ENCODE results near the gene TECR. TPM values are rescaled to one million over a fixed set of nuclear protein-coding genes. Genes with fewer than 3 reads are reported as not detected.

The TECR gene
- total RNA-seq, 2 experiments from 2014 or later: 142 to 176 TPM

GRCh38 chr19:14553042-14553938 is 23.9 kb downstream of the TECR start:
- DNase-seq: no peak
- ATAC-seq: no peak
- Mint-ChIP-seq H3K36me3 (peaks cover 7% of the 10 kb centered on the region), H3K9me3 (ENCODE audit: low read depth) (no peaks in the 10 kb centered on the region), H3K4me1 (peaks cover 26% of the 10 kb centered on the region), H3K27ac (no peak overlapping the region), H3K4me3 (no peak overlapping the region), H3K27me3 (no peaks in the 10 kb centered on the region)
- CTCF ChIA-PET: interaction anchor here (1.0 to 5.1 kb wide), 2 partner anchors 18 to 46 kb away, joined by 3 to 49 read pairs; partner anchors contain the start of gene NDUFB7

DNA sequence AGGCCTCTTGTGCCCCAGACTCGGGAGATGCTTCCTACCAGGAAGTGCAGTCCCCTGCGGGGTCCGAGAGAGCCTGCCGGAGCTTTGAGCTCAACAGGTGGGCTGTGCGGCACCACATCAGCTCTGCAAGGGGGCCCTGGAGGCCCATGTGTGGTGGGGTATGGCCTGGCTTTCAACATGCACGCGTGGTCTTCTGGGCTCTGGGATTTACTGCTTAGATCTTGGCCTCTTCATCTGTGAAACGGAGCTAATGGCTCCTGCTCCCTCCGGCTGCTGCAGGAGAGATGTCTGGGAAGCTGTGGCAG is 24.5 kb downstream of the TECR start:
- H3K4me1 Mint-ChIP-seq: peaks cover 26% of the 10 kb centered on the region
- H3K4me3 Mint-ChIP-seq: no peak overlapping the region
- DNase-seq (no peak), ATAC-seq (no peak)
- H3K36me3 Mint-ChIP-seq: peaks cover 4% of the 10 kb centered on the region
- no peak overlapping the region for H3K27ac Mint-ChIP-seq
- no peaks in the 10 kb centered on the region for H3K27me3 Mint-ChIP-seq
- no peaks in the 10 kb centered on the region for H3K9me3 Mint-ChIP-seq (ENCODE audit: low read depth)
- CTCF ChIA-PET: interaction anchor here (1.0 to 5.1 kb wide), 3 partner anchors 18 to 47 kb away, joined by 3 to 49 read pairs (median 3); partner anchors contain the start of gene NDUFB7

DNA sequence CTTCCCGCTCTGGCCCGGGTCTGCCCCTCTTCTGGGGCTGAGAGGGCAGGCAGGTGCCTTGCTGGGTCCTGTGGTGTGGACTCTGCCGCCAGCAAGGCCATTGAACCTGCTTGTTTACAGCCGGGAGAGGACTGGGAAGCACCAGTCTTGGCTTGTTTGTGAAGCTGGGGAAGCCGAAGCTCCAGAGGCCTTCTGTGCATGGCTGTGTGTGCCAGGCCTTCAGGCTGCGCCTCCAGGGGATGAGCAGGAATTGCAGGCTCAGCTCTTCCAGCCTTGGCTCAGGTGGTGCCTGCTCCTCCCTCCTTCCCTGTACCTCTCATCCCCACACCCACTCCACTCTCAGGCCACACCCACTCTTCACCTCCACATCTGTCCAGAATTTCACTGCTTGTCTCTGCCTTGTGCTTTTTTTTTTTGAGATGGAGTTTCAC is 25.0 kb downstream of the TECR start:
- no peak overlapping the region for H3K27ac Mint-ChIP-seq
- ATAC-seq (no peak), DNase-seq (no peak)
- H3K4me3 Mint-ChIP-seq: no peak overlapping the region
- CTCF ChIA-PET: interaction anchor here (0.6 to 5.1 kb wide), 5 partner anchors 17 to 481 kb away, joined by 3 to 49 read pairs (median 3); partner anchors contain the start of gene NDUFB7
- no peaks in the 10 kb centered on the region for H3K9me3 Mint-ChIP-seq (ENCODE audit: low read depth)
- peaks cover 4% of the 10 kb centered on the region for H3K36me3 Mint-ChIP-seq
- H3K4me1 Mint-ChIP-seq: peaks cover 26% of the 10 kb centered on the region
- no peaks in the 10 kb centered on the region for H3K27me3 Mint-ChIP-seq

DNA sequence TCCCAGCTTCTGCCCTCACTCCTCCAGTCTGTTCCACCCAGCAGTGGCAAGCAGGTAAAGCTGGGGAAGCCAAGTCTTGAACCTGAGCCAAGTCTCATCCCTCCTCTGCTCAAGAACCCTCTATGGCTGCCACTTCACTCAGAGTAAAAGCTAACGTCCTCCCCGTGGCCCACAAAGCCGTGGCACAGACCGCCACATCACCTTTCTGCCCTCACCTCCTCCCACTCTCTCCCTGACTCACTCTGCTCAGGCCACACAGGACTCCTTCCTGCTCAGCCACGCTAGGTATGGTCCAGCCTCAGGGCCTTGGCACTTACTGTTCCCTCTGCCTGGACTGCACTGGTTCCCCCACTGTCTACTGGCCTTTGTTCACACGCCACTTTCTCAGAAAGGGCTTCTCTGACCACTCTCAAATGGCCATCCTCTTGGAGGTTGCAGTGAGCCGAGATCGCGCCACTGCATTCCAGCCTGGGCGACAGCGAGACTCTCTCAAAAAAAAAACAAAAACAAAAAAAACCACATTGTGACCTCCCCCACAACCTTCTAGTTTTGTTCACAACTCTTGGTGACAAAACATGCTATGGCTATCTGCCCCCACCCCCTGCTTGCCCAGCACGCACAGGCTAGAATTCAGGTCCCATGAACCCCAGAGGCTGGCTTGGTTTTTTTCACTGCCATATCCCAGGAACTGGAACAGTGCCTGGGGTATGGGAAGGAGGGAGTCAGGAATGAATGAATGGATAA is 26.7 kb downstream of the TECR start:
- DNase-seq: no peak
- H3K4me1 Mint-ChIP-seq: peaks cover 25% of the 10 kb centered on the region
- H3K36me3 Mint-ChIP-seq: no peaks in the 10 kb centered on the region
- no peaks in the 10 kb centered on the region for H3K9me3 Mint-ChIP-seq (ENCODE audit: low read depth)
- H3K27ac Mint-ChIP-seq: peak overlapping the region; percentile 62
- peak; percentile 18 for ATAC-seq
- H3K27me3 Mint-ChIP-seq: no peaks in the 10 kb centered on the region
- no peak overlapping the region for H3K4me3 Mint-ChIP-seq
- CTCF ChIA-PET: interaction anchor here (0.7 to 5.1 kb wide), 16 partner anchors 8 to 129 kb away, joined by 3 to 49 read pairs (median 6); partner anchors contain the start of gene NDUFB7

DNA sequence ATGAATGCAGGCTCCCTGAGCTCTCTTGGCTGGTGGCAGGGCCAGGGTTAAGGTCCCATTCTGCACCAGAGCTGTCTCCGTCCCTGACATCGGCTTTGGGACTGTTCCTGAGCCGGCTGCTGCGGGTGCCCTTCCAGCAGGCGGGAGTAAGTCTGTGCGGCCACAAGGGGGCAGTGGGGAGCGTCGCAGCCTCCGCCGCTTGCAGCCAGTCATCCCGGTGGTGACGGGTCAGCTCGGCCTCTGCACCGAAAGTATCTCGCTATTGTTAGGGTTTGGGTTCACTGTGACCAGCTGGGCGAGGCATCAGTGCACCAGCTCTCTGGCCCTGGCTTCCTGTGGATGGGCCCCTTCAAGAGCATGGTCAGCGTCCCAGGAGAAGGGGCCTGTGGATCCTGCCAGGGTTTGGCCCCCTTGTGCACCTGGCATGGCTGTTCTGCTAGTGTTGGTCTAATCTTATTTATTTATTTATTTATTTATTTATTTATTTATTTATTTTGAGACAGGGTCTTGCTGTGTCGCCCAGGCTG is 27.3 kb downstream of the TECR start:
- H3K9me3 Mint-ChIP-seq (ENCODE audit: low read depth): no peaks in the 10 kb centered on the region
- peaks cover 21% of the 10 kb centered on the region for H3K4me1 Mint-ChIP-seq
- DNase-seq: peak; percentile 82
- no peaks in the 10 kb centered on the region for H3K27me3 Mint-ChIP-seq
- no peaks in the 10 kb centered on the region for H3K36me3 Mint-ChIP-seq
- H3K4me3 Mint-ChIP-seq: peak overlapping the region; percentile 9
- peak; percentile 87 for ATAC-seq
- CTCF ChIA-PET: interaction anchor here (0.9 to 5.1 kb wide), 17 partner anchors 9 to 134 kb away, joined by 3 to 49 read pairs (median 6); partner anchors contain the start of genes NDUFB7 and ZNF333
- H3K27ac Mint-ChIP-seq: peak overlapping the region; percentile 50

DNA sequence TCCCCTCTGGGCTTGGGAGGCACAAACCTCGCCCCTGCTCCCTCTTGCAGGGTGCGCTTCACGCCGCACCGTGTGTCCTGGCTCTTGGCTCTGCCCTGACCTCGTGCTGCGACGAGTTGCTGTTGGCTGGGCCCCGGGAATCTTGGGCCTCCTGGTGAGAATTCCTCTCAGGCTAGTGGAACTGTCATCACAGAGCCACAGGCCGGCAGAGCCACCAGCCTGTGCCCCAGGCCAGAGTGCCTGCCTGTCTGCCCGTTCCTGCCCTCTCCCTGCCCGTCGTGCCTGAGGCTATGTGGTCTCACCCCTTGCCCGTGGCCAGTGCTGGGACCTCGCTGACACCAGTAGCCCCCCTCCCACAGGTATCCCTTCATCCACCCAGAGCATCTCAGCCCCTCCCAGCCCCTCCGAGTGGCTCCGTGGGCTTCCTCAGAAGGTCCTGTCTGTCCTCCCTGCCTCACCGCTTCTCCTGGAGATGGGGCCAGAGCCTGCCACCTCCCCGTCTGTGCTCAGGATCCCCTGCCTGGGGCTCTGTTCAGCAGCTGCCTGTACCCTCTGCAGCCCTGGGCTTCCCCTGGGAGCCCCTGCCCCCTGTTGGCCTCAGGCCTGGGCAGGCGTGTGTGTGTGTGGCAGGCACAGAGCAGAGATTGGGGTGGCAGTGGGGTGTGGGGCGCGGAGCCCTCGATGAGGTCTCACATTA is 29.1 kb downstream of the TECR start:
- DNase-seq (no peak), ATAC-seq (no peak)
- Mint-ChIP-seq H3K4me1 (peaks cover 18% of the 10 kb centered on the region), H3K9me3 (ENCODE audit: low read depth) (no peaks in the 10 kb centered on the region), H3K27me3 (no peaks in the 10 kb centered on the region), H3K4me3 (no peak overlapping the region), H3K36me3 (no peaks in the 10 kb centered on the region), H3K27ac (no peak overlapping the region)
- CTCF ChIA-PET: interaction anchor here (5.1 kb wide), 1 partner anchor 13 kb away, joined by 49 read pairs; the partner anchor contains the start of gene NDUFB7

DNA sequence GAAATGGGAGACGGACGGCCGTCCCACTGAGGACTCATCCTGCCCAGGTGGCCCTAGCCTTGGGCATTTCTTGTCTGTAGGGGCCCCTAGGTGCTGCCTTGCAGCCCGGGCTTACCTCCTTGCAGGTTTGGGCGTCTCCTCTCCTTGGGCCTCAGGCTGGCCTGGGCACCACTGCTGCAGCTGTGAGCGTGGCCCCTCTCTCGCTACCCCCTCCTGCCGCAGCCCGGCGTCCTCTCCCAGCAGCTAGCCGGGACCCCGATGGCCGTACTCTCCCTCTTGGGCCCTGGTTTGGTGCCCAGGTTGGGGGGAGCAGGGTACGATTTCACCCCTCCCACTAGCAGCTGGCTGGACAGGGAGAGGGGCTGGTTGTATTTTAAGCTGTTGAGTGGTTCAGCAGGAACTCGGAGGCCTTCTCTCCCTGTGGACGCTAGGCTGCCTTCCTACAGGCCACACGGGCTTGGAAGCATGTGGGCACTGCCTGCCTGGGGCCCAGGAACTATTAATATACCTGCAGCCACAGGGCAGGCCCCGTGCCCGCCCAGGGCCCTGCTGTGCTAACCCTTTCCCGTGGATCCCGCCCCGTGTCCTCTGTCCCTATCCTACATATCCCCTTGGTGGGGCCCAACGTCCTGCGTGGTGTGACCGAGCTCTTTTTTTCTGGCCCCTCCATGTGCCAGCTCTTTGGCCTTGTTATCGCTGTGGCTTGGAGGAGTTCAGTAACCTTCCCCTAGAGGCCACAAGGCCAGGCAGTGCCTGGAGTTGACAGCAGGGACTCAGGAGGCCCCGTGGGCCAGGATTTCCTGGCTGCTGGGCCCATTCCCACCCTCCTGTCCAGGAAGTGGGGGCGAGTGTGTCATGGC is 30.8 kb downstream of the TECR start:
- ATAC-seq: no peak
- H3K4me1 Mint-ChIP-seq: peaks cover 21% of the 10 kb centered on the region
- no peak overlapping the region for H3K27ac Mint-ChIP-seq
- H3K27me3 Mint-ChIP-seq: no peaks in the 10 kb centered on the region
- CTCF ChIA-PET: no interaction called here
- DNase-seq: no peak
- peaks cover 4% of the 10 kb centered on the region for H3K36me3 Mint-ChIP-seq
- no peaks in the 10 kb centered on the region for H3K9me3 Mint-ChIP-seq (ENCODE audit: low read depth)
- H3K4me3 Mint-ChIP-seq: no peak overlapping the region

GRCh38 chr19:14560776-14561108 is 31.3 kb downstream of the TECR start:
- Mint-ChIP-seq H3K36me3 (peaks cover 4% of the 10 kb centered on the region), H3K9me3 (ENCODE audit: low read depth) (no peaks in the 10 kb centered on the region), H3K4me1 (peaks cover 23% of the 10 kb centered on the region), H3K27ac (no peak overlapping the region), H3K4me3 (no peak overlapping the region), H3K27me3 (no peaks in the 10 kb centered on the region)
- ATAC-seq (no peak), DNase-seq (no peak)
- CTCF ChIA-PET: no interaction called here

DNA sequence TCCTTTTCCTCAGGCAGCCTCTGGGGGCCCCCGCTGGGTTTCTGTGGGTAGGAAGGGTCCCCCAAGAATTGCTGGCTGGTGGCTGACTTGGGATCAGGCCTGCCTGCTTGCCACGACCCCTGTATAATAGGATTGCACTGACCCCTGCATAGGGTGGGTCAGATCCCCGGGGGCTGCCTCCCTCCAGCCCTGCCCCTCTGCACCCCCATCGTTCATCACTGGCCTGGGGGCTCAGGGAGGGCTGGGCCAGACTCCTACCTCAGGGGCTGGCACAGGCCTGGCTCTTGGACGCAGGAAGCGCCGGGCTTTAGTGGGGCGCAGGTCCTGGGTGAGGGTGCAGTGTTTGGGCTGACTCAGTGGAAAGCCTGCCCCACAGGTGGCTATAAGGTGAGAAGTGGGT is 31.9 kb downstream of the TECR start:
- peaks cover 4% of the 10 kb centered on the region for H3K36me3 Mint-ChIP-seq
- H3K4me1 Mint-ChIP-seq: peaks cover 21% of the 10 kb centered on the region

DNA sequence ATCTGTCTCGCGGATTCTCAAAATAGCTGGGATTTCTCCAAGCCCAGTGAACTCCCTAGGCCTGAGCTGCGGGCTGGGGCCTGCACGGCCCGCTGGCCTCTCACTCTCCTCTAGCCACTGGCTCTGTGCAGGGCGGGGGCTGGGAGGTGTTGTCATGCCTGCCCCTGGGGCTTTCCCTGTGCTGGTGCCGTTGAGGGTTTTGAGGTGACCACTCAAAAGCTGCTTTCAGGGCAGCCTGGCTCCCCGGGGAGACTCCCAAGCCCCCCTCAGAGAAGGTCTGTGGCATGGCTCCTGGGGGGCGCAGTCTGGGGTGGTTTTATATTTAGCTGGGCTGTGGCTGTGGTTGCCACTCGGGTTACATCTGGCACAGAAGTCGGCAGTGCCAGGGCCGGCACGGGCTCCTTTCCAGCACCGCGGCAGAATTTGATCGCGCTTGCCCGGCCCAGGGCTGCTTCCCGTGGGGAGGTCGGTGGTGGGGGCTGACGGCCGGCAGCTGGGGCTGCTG is 32.5 kb downstream of the TECR start:
- ATAC-seq (no peak), DNase-seq (no peak)
- Mint-ChIP-seq H3K27me3 (no peaks in the 10 kb centered on the region), H3K4me1 (peaks cover 19% of the 10 kb centered on the region), H3K36me3 (peaks cover 4% of the 10 kb centered on the region), H3K4me3 (no peak overlapping the region), H3K9me3 (ENCODE audit: low read depth) (no peaks in the 10 kb centered on the region), H3K27ac (no peak overlapping the region)
- CTCF ChIA-PET: interaction anchor here (1.0 to 1.6 kb wide), 2 partner anchors 10 to 123 kb away, joined by 3 to 4 read pairs; partner anchors contain the start of gene NDUFB7

More for the DNA sequence above, 31.9 kb downstream of the TECR start:
- Mint-ChIP-seq H3K4me3 (no peak overlapping the region), H3K9me3 (ENCODE audit: low read depth) (no peaks in the 10 kb centered on the region), H3K27ac (no peak overlapping the region), H3K27me3 (no peaks in the 10 kb centered on the region)
- CTCF ChIA-PET: interaction anchor here (1.6 kb wide), 1 partner anchor 124 kb away, joined by 3 read pairs; no protein-coding TSS in a partner anchor
- ATAC-seq: no peak
- no peak for DNase-seq

DNA sequence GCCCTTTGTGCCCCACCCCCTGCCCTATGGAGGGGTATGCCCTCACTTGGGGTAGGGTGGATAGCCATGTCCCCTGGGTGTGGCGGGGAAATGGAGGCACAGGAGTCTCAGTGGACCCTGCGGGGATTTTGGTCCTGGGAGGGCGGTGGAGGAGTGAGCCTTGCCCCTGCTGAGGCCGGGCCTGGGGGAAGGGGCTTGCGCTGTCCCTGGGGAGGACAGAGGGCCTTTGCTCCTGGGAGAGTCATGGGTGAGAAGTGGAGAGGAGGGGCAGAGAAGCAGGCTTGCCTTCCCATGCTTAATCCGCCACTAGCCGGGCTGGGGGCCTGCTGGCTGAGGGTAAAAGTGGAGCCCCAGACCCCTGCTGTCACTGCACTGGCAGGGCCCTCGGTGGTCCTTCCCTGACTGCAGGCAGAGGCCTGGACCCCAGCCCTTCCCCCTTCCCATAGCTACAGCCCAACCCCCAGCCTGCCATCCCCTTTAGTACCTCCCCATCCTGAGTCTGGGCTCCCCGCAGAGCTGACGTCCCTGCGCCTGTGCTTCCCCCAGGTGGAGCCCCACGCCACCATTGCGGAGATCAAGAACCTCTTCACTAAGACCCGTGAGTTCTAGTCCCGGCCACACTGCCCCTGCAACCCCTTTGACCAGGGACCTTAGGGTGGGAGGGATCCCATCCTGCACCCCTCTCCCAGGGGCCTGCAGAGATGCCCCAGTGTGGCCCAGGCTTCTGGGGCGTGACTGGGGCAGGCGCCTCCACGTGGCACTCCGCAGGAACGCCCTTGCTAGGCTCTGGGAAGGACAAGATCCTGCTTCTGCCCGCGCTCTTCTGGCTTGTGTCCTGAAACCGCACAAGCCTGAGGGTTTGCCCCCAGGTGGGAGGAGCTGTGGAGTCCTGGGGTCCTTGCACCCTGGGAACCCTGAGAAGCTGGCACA is 33.5 kb downstream of the TECR start:
- Mint-ChIP-seq H3K27me3 (no peaks in the 10 kb centered on the region), H3K27ac (no peak overlapping the region), H3K9me3 (ENCODE audit: low read depth) (no peaks in the 10 kb centered on the region), H3K4me3 (no peak overlapping the region), H3K36me3 (peaks cover 4% of the 10 kb centered on the region), H3K4me1 (peaks cover 29% of the 10 kb centered on the region)
- no peak for ATAC-seq
- CTCF ChIA-PET: interaction anchor here (1.0 to 1.6 kb wide), 3 partner anchors 8 to 122 kb away, joined by 3 to 4 read pairs (median 3); partner anchors contain the start of gene NDUFB7
- DNase-seq: no peak

Measured in activated CD8-positive, alpha-beta memory T cell treated with anti-CD3 and anti-CD28 coated beads, Interleukin-2, amount 10 ng/mL, durations not matched to agents 7 days and 5 days (primary cell).